HepG2 (cell line): ENCODE measurements around the gene LMX1B. TPM values are rescaled to one million over a fixed set of nuclear protein-coding genes. Genes with fewer than 3 reads are reported as not detected.

Experiments used
- CAMTA2 ChIP-seq: sonication (generic); formaldehyde crosslinking; IDR thresholded peaks from 2 replicates; pipeline ENCODE4 v1.4.0; 2020; ENCODE audit warnings: mild to moderate bottlenecking, missing genetic modification reagents, borderline replicate concordance
- ELF4 ChIP-seq: sonication (generic); formaldehyde crosslinking; IDR thresholded peaks from 2 replicates; pipeline ENCODE4 v1.5.0; 2020; ENCODE audit warnings: missing genetic modification reagents, mild to moderate bottlenecking, moderate library complexity, borderline replicate concordance
- ETV5 ChIP-seq: IDR thresholded peaks from 2 replicates; pipeline ENCODE4 v1.6.1; 2018; ENCODE audit warnings: missing biosample characterization, missing genetic modification reagents, inconsistent platforms, borderline replicate concordance
- IRX3 ChIP-seq: sonication (generic); formaldehyde crosslinking; IDR thresholded peaks from 2 replicates; pipeline ENCODE4 v1.8.1; 2023; ENCODE audit warnings: mild to moderate bottlenecking, low read depth, missing genetic modification reagents, borderline replicate concordance
- MLXIP ChIP-seq: sonication (generic); formaldehyde crosslinking; IDR thresholded peaks from 2 replicates; pipeline ENCODE4 v1.9.0; 2021; ENCODE audit warnings: missing genetic modification reagents, borderline replicate concordance
- NBN ChIP-seq: fragments of 450-650 bp; conservative IDR thresholded peaks from 2 replicates; pipeline ENCODE4 v1.6.1; 2017
- RBFOX2 ChIP-seq: fragments of 200-400 bp; formaldehyde crosslinking; IDR thresholded peaks from 2 replicates; pipeline ENCODE4 v1.6.1; 2017; ENCODE audit warnings: low read depth, mild to moderate bottlenecking, low read length
- TEAD3 ChIP-seq: optimal IDR thresholded peaks from 2 replicates; pipeline ENCODE3; 2016; ENCODE audit warnings: borderline replicate concordance
- USF2 ChIP-seq, 2 experiments: sonication (generic) in 1 of 2; formaldehyde crosslinking in 1 of 2; IDR thresholded peaks; 2 replicates each; pipeline versions ENCODE4 v1.5.1 to v1.6.1; 2011 to 2020; ENCODE audit warnings: borderline replicate concordance in 1 of 2, low read depth in 1 of 2, low read length in 1 of 2, mild to moderate bottlenecking in 1 of 2, missing genetic modification reagents in 1 of 2, moderate library complexity in 1 of 2
- ZHX1 ChIP-seq: sonication (generic); formaldehyde crosslinking; IDR thresholded peaks from 2 replicates; pipeline ENCODE4 v1.8.1; 2022; ENCODE audit warnings: low read depth, mild to moderate bottlenecking, missing genetic modification reagents
- ZNF337 ChIP-seq: sonication (generic); formaldehyde crosslinking; IDR thresholded peaks from 2 replicates; pipeline ENCODE4 v1.5.1; 2020; ENCODE audit warnings: missing genetic modification reagents, low read depth, mild to moderate bottlenecking, borderline replicate concordance
- ZNF460 ChIP-seq: sonication (generic); formaldehyde crosslinking; IDR thresholded peaks from 2 replicates; pipeline ENCODE4 v1.5.1; 2020; ENCODE audit warnings: missing genetic modification reagents, mild to moderate bottlenecking, borderline replicate concordance
- ZNF570 ChIP-seq: sonication (generic); formaldehyde crosslinking; IDR thresholded peaks from 2 replicates; pipeline ENCODE4 v1.4.0; 2020; ENCODE audit warnings: mild to moderate bottlenecking, missing genetic modification reagents, borderline replicate concordance
- ZSCAN21 ChIP-seq: sonication (generic); formaldehyde crosslinking; IDR thresholded peaks from 2 replicates; pipeline ENCODE4 v1.8.0; 2022; ENCODE audit warnings: mild to moderate bottlenecking, missing genetic modification reagents, moderate library complexity, borderline replicate concordance
- polyA plus RNA-seq, 8 experiments: library from polyadenylated mRNA; depleted of rRNA in 3 of 8; stranded (reverse) in 7 of 8; unstranded in 1 of 8; fragments of >200 nt; fragmentation: Illumina TruSeq in 4 of 8; extraction: Trizol in 4 of 8; gene quantifications; 2 replicates each; pipeline versions ENCODE4 v1.2.1 to v1.2.3, GENCODE V29; 2011 to 2016; ENCODE audit warnings: low read depth in 4 of 8, missing spikeins in 1 of 8, mixed read lengths in 1 of 8; ENCODE audit not compliant: insufficient read depth in 1 of 8
- total RNA-seq, 5 experiments: library from RNA; depleted of rRNA; stranded (reverse); fragments of >200 nt; fragmentation: Illumina TruSeq; extraction: Trizol; gene quantifications; 2 replicates each; pipeline ENCODE4 v1.2.3, GENCODE V29; 2016; ENCODE audit warnings: low read depth in 1 of 5

Gene LMX1B
- total and polyA plus RNA-seq, 2 of the 13 experiments (the other 11 are each of a cell fraction or from before 2014, with no cell fraction given), result not detected

- TF ChIP-seq ZSCAN21, result no peak
- peak; percentile 77 for TF ChIP-seq USF2 (IDR thresholded peaks at IDR 0.05; ENCODE audit: low read depth, low read length)
- peak; percentile 81; the same call in 1 of the 2 replicates for TF ChIP-seq USF2 (CRISPR knock-in tag; IDR thresholded peaks at IDR 0.05; ENCODE audit: borderline replicate concordance)
- no peak for TF ChIP-seq RBFOX2
- no peak for TF ChIP-seq ETV5 (CRISPR knock-in tag)
- TF ChIP-seq ELF4 (CRISPR knock-in tag), result no peak
- TF ChIP-seq ZHX1 (CRISPR knock-in tag), result no peak
- TF ChIP-seq ZNF570, result no peak
- TF ChIP-seq ZNF460 (CRISPR knock-in tag), result no peak
- no peak for TF ChIP-seq MLXIP (CRISPR knock-in tag)
- no peak for TF ChIP-seq ZNF337
- TF ChIP-seq IRX3, result no peak
- no peak for TF ChIP-seq NBN
- no peak for TF ChIP-seq TEAD3
- TF ChIP-seq CAMTA2 (CRISPR knock-in tag), result no peak
These were observed 91.4 kb downstream of the LMX1B start (continued) for GRCh38 chr9:126704892-126705766.
